ENCODE measurements around the gene GMPS. TPM values are rescaled to one million over a fixed set of nuclear protein-coding genes. Genes with fewer than 3 reads are reported as not detected.
"Not testable (repeated sequence)": the region's sequence is repeated elsewhere in the genome, so short reads cannot be mapped to it uniquely, and the experiment has no call there.

GMPS gene
- total RNA-seq, 1 experiment from 2014 or later: 73.2 TPM

GRCh38 chr3:155871746-155872158, 1.3 kb downstream of the GMPS start:
- no peak for DNase-seq (ENCODE audit: low read depth)

GRCh38 chr3:155872904-155873646, 2.6 kb downstream of the GMPS start:
- DNase-seq (ENCODE audit: low read depth): no peak

GRCh38 chr3:155876037-155876436, 5.6 kb downstream of the GMPS start:
- DNase-seq (ENCODE audit: low read depth): no peak

GRCh38 chr3:155876503-155876902, 6.1 kb downstream of the GMPS start:
- no peak for DNase-seq (ENCODE audit: low read depth)

- DNase-seq (ENCODE audit: low read depth): no peak
Measured at GRCh38 chr3:155880286-155880685, 9.8 kb downstream of the GMPS start.

- DNase-seq (ENCODE audit: low read depth): no peak
Measured at GRCh38 chr3:155884292-155884691, 13.8 kb downstream of the GMPS start.

- DNase-seq (ENCODE audit: low read depth): no peak
Measured at GRCh38 chr3:155885292-155885691, 14.8 kb downstream of the GMPS start.

- not testable (repeated sequence) for DNase-seq (ENCODE audit: low read depth)
Measured at GRCh38 chr3:155886348-155886747, 15.9 kb downstream of the GMPS start.

GRCh38 chr3:155886915-155887314, 16.5 kb downstream of the GMPS start:
- DNase-seq (ENCODE audit: low read depth): no peak

- no peak for DNase-seq (ENCODE audit: low read depth)
Measured at GRCh38 chr3:155889212-155889611, 18.8 kb downstream of the GMPS start.

- DNase-seq (ENCODE audit: low read depth): no peak
Measured at GRCh38 chr3:155889952-155890351, 19.5 kb downstream of the GMPS start.

GRCh38 chr3:155890671-155891190, 20.3 kb downstream of the GMPS start:
- DNase-seq (ENCODE audit: low read depth): peak; percentile 63

- peak; percentile 9 for DNase-seq (ENCODE audit: low read depth)
Measured at GRCh38 chr3:155891321-155891720, 20.9 kb downstream of the GMPS start.

- DNase-seq (ENCODE audit: low read depth): no peak
Measured at GRCh38 chr3:155895379-155895900, 25.0 kb downstream of the GMPS start.

- no peak for DNase-seq (ENCODE audit: low read depth)
Measured at GRCh38 chr3:155906900-155907299, 36.5 kb downstream of the GMPS start.

- no peak for DNase-seq (ENCODE audit: low read depth)
Measured at GRCh38 chr3:155908086-155908485, 37.6 kb downstream of the GMPS start.

- no peak for DNase-seq (ENCODE audit: low read depth)
Measured at GRCh38 chr3:155908605-155909004, 38.2 kb downstream of the GMPS start.

- DNase-seq (ENCODE audit: low read depth): no peak
Measured at GRCh38 chr3:155912090-155912489, 41.6 kb downstream of the GMPS start.

- peak; percentile 8 for DNase-seq (ENCODE audit: low read depth)
Measured at GRCh38 chr3:155912579-155913190, 42.2 kb downstream of the GMPS start.

- DNase-seq (ENCODE audit: low read depth): no peak
Measured at GRCh38 chr3:155917781-155918180, 47.3 kb downstream of the GMPS start.

GRCh38 chr3:155919728-155920127, 49.3 kb downstream of the GMPS start:
- DNase-seq (ENCODE audit: low read depth): no peak

- DNase-seq (ENCODE audit: low read depth): no peak
Measured at GRCh38 chr3:155921486-155921885, 51.0 kb downstream of the GMPS start.

- no peak for DNase-seq (ENCODE audit: low read depth)
Measured at GRCh38 chr3:155934230-155934629, 63.8 kb downstream of the GMPS start.
